Measurements from ENCODE around the gene TFAM.

Gene TFAM

DNA sequence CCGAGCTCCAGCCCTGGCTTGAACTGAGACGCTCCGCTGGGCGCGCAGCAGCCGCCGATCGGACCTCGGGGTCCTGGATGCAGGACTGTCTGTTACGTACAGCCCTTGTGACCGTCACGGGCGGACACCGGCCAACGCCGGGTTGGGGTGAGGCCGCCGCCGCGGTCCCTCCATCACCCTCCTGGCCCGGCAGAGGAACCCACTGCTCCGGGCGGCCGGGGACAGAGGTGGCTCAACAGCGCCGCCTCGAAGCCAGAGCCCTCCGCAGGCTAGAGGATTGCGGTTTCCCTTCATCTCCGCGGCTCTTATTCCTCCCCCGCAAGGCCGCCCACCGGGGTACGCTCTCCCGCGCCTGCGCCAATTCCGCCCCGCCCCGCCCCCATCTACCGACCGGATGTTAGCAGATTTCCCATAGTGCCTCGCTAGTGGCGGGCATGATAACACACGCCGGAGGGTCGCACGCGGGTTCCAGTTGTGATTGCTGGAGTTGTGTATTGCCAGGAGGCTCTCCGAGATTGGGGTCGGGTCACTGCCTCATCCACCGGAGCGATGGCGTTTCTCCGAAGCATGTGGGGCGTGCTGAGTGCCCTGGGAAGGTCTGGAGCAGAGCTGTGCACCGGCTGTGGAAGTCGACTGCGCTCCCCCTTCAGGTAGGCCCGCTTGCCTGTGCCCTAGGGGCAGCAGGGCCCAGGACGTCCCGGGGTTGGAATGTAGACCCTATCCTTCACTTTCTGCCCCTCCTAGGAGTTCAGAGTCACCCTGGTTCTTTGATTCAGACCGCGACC lies at the start of gene TFAM:
TFAM (plus strand) TSS at position 412 of the 785 bp plus-strand sequence; CDS start at position 550, 138 bp downstream.
- FAIRE-seq: peak; percentile 77
- DNase-seq (ENCODE audit: insufficient read length, low spot score): peak; percentile 84

DNA sequence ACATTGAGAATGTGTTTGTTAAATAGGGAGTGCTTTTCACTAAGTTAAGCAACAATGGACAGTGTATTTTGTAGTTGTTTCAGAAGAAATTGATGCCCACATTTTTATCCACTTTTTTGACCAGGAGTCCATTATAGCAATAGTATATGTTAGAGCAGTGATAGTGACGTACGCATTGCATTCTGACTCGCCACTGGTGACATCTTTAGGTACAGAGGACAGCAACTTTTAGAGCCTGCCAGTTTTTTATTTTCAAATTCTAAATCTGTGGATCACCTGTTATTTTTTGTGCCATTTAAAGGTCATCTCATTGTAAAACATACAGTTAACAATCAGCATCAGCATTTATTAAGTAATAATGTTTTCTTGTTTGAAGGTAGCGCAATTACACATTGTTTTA lies 49.0 kb upstream of the TFAM start:
- DNase-seq (ENCODE audit: insufficient read length, low spot score) (no peak), FAIRE-seq (no peak)

DNA sequence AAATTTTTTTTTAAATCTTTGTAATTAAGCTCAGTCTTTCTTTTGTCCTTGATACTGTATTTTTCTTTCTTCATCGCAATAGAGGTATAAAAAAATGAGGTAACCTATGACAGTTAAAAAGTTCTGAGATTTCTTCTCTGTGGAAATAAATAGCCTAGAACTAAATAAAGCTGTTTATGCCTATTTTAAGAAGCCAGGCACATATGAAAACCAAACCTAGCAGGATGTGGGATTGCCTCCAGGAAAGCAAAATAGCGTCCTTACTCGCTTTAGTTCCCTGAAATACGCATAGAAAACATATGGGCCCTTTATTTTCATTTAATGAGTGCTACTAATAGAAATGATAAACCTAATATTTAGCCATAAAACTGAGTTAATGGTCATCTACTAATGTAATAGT lies 43.8 kb upstream of the TFAM start:
- DNase-seq (ENCODE audit: insufficient read length, low spot score): no peak
- FAIRE-seq: no peak

DNA sequence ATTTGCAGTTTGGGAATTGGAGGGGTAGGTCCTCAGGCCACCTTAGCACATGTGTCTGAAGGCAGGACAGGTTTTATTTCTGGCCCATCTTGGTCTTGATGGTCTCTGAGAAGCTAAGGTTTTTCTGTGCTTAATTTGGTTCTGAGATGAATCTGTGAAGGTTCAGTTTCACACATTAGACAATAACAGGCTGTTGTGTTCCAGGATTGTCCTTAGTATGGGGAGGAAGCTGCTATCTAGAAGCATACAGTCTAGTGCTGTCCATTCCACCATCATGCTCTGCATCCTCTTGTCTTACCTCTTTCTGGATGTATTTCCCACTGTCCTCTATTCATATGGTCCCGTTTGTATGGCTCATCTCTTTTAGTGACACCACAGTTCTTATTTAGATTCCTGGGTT lies 43.3 kb upstream of the TFAM start:
- FAIRE-seq: no peak
- DNase-seq (ENCODE audit: insufficient read length, low spot score): no peak

DNA sequence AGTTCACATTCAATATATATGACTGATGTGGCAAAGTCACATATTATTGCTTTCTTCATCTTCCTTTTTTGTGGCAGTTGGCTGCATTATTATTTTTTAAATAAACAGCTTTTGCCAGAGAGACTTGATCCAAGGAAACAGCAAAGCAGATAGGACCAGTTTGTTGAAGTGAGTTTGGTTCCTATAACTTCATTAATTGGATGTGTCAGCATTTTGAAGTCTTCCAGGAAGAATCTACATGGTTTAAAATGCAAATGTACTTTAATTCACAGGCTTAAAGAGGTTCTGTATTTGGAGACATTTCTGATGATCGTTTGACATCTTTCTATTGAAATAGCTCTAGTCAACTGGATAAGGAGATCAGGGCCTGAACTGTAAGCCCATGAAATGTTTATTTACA lies 37.2 kb upstream of the TFAM start:
- DNase-seq (ENCODE audit: insufficient read length, low spot score): no peak
- FAIRE-seq: no peak

DNA sequence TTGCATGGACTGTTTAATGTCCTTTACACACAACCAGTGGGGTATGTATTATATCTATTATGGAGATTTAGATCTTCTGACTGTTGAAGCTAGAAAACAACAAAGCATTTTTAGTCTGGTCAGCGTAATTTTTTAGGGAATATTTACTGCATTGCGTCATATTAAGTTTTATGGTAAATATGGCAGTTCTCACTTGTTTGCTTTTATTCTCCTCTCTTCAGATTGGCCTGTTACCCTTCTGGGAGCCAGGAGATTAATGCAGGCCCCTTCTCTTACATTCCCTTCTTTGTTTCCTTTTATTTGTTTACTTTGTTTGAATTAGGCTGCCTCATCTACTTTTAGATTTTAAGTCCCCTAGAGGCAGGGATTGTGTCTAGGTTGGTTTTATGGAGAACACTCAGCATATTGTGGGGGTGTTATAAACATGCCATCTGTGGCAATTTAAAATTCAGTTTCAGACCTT lies 36.6 kb upstream of the TFAM start:
- DNase-seq (ENCODE audit: insufficient read length, low spot score) (no peak), FAIRE-seq (no peak)

DNA sequence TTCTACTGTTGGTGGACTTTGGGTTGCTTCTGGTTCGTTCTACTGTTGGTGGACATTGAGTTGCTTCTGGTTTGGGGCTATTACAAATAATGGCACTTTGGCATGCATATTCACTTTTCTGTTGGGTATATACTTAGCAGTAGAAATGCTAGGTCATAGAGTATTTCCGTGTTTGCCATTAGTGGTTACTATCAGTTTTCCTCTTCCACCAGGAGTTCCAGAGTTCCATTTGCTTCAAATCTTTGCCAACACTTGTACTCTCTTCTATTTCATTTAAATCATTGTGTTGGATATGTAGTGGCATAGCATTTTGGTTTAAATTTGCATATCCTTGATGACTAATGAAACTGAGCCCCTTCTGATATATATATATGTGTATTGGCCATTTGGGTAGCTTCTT lies 35.2 kb upstream of the TFAM start:
- FAIRE-seq (no peak), DNase-seq (ENCODE audit: insufficient read length, low spot score) (no peak)

DNA sequence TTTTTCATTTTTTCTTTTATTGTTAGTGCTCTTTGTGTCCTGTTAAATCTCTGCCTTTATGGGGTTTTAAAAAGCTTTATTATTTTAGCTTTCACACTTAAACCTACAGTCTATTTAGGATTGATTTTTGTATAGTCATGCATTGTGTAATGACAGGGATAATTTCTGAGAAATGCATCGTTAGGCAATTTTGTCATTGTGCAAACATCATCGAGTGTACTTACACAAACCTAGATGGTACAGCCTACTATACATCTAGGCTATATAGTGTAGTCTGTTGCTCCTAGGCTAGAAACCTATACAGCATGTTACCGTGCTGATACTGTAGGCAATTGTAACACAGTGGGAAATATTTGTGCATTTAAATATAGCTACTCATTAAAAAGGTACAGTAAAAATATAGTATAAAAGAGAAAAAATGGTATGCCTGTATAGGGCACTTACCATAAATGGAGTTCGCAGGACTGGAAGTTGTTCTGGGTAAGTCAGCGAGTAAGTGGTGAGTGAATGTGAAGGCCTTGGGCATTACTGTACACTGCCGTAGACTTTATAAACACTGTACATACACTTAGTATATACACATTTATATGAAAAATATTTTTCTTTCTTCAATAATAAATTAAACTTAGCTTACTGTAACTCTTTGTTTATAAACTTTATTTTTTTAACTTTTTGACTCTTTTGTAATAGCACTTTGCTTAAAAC lies 34.4 kb upstream of the TFAM start:
- no peak for FAIRE-seq
- no peak for DNase-seq (ENCODE audit: insufficient read length, low spot score)

DNA sequence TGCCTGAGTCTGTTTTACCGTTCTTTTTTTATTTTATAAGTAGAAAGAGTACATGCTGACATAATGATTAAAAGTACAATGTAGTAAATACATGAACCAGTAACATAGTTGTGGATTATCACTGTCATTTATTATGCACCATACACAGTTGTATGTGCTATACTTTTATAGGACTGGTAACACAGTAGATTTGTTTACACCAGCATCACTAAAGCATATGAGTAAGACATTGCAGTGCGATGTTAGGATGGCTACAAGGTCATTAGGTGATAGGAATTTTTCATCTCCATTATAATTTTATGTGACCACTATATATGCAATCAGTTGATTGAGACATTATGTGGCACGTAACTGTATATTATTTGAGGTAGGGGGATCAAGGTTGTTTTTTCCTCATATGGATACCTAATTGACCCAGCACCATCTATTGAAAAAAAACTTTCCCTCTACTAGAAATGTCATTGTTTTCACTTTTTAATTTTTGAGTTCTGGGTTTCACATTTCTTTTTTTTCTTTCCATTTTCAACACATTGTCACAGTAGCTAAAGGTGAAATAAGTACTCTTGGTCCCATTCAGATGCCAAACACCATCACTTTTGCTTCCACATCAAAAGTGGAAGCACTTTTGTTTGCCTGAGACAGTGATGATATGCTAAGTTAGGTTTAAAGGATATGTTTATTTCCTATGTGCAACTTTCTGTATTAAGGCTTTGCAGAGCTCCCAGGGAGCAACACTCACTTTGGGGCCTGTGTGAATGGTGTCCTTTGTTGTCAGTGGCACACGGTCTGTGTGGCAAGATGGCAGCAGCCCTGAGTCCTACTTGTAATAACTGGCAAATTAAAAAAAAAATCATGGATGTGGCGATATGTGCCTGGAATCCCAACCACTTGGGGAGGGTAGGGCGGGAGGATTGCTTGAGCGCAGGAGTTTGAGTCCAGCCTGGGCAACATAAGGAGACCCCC lies 33.3 kb upstream of the TFAM start:
- FAIRE-seq (no peak), DNase-seq (ENCODE audit: insufficient read length, low spot score) (no peak)

DNA sequence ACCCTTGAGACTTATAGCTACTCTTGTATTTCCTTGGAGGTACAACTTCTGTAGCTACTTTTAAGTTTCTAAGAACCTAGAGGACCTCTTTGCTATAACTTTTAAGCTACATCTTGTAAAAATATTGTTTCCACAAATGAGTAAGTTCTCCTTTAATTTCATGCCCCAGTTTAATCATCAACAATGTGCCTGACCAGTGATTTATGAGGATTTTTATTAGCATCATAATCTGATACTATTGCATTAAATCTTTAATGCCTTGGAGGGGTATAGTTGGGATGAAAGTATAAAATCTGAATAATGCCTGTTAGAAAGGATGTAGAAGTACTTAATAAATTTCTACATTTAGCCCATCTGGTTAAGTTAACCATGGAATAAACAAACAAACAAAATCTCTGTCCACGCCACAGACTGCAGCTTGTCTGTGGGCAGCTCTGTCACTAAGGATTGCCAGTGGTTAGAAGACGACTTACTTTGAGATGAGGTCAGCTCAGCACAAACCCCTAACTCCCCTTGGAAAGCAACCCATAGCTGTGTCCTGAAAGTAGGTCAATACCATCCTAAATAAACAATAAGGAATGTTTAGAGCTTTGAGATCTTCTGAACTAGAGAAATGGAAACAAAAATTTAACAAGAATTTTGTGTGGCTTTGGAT lies 32.1 kb upstream of the TFAM start:
- DNase-seq (ENCODE audit: insufficient read length, low spot score): no peak

DNA sequence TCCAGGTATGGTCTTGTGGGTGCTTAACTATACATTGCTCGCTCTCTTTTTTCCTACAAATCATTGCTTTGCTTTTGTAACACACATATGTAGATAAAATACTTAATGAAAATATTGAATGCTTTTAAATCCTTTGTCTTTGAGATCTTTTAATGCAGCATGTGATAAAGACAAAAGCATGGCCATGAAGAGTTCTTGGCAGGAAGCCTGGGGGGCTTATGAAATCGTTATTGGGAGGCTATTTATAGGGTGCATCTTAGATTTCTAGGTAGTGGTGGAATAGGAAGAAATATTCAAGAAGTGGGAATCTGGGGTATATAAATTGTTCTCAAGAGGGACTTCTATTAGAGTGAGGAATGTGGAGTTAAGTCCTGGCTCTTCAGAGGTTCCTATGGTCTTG lies 28.5 kb upstream of the TFAM start:
- DNase-seq (ENCODE audit: insufficient read length, low spot score) (no peak), FAIRE-seq (no peak)

More for the DNA sequence above, 32.1 kb upstream of the TFAM start:
- FAIRE-seq: no peak

DNA sequence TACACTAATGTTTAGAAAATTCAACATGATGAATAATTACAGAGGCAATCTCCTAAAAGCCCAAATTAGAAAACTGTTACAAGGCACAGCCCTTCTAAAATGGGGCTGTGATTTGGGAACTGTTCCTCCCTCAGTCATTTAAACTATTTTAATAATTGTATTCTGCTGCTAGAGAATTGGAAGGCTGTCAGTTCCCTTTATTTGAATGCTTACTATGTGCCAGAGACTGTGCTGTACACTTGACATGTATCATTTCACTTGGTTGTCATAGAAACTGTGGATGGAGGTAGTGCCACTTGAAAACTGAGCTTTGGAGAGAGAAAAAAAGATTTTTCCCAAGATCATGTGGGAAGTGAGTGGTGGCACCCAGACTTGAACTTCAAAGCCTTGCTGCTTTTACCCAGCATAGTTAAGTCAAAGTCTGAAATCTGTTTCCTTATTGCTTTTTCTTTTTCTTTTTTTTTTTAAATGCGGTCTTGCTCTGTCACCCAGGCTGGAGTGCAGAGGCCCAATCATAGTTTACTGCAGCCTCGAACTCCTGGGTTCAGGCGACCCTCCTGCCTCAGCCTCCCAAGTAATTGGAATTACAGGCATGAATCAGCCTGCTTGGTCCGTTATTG lies 26.8 kb upstream of the TFAM start:
- FAIRE-seq: no peak
- no peak for DNase-seq (ENCODE audit: insufficient read length, low spot score)

DNA sequence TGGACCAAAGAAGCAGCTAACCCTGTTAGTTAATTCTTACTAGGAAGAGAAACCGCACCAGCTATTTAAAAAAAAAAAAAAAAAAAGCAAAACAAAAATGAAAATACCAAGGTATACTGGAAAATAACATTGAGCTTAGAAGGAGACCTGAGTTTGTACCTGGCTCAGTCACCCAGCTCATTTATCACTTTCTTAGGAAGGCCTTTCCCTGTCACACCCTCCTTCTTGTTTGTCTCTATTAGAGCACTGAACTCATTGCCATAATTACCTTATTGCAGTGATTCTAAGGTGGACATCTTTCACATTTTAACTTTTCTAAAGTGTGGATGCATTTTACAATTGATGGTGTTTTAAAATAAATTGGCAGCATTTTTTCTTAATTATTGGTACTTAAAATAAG lies 26.3 kb upstream of the TFAM start:
- FAIRE-seq: no peak

DNA sequence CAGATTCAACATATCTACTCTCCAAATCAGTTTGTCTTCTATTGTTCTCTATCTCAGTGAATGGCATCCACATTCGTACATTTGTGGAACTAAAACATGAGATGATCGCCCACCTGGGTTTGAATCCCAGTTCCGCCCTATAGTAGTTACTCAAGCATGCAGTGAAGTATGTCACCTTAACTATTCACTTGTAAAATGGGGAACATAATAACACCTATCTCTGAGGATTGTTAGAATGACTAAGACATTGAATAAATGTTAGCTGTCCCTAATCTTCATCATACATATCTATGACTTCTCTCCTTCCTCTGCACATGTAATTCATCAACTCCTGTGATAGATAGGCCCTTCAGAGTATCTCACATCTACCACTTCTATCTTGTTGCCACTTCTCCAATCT lies 25.7 kb upstream of the TFAM start:
- no peak for DNase-seq (ENCODE audit: insufficient read length, low spot score)
- FAIRE-seq: no peak

More for the DNA sequence above, 26.3 kb upstream of the TFAM start:
- DNase-seq (ENCODE audit: insufficient read length, low spot score): no peak

DNA sequence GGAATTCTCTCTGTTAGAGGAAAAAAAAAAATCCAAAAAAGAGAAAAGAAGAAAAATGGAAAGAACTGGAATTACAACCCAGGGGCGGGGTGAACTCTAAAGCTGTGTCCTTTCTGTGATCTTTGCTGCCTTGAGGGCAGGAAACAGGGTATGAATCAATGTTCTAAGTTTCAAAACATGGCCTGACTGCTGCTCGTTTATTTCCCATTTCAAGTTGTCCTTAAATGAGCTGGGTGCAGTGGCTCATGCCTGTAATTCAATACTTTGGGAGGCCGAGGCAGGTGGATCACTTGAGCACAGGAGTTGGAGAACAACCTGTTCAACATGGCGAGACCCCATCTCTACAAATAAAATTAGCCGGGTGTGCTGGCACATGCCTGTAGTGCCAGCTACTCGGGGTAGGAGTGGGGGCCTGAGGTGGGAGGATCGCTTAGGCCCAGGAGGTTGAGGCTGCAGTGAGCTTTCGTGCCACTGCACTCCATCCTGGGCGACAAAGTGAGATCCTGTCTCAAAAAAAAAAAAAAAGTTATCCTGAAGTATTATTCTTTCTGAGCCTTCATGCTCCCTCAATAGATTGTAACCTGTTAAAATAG lies 24.7 kb upstream of the TFAM start:
- no peak for FAIRE-seq
- DNase-seq (ENCODE audit: insufficient read length, low spot score): no peak

DNA sequence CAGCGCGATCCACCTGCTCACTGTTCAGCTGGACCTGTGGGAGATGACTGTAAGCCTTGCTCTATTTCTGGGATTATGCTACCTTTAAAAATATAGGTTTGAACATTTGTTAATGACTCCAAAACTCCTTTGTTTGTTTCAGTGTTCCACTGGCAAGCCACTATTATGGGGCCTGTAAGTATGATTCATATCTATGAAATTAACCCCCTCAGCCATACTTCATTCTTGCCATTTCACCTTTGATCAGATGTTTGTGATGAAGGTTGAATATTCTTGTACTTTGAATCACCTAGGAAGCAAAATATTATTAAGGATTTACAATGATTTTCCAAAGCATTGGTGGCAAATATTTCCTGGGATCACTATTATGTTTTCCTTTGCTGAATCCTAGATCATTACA lies 23.9 kb upstream of the TFAM start:
- no peak for FAIRE-seq
- DNase-seq (ENCODE audit: insufficient read length, low spot score): no peak

DNA sequence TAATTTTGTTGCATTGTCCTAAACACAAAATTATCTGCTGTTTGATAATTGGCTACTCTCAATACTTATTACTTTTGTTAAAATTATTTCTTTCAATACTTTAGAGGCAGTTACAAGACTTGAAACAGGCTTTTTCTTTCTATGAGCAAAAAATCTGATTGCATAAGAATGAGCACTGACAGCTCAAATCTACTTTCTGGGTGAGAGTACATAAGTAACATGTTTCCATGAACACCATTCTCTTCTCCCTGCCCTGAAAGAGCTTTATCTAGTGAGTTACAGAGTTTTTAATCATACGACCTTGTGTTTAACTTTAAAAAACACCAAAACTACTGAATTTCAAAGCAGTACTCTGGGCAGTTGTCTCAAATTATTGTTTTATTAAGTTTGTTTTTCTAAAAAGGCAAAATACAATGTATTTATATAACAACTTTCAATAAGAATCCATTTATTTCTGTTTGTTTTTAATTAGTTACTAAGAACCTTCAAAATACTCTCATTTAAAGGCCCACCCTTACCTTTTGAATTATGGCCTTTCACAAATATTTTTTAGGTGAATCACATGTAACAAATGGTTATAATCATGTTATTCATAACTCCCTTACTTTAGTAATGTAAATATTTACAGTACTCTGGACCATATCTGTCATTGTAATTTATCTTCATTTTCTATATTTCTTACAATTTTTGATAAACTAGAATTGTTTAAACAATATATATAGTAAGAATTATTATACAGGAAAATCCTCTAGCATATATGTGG lies 23.0 kb upstream of the TFAM start:
- no peak for DNase-seq (ENCODE audit: insufficient read length, low spot score)
- no peak for FAIRE-seq

DNA sequence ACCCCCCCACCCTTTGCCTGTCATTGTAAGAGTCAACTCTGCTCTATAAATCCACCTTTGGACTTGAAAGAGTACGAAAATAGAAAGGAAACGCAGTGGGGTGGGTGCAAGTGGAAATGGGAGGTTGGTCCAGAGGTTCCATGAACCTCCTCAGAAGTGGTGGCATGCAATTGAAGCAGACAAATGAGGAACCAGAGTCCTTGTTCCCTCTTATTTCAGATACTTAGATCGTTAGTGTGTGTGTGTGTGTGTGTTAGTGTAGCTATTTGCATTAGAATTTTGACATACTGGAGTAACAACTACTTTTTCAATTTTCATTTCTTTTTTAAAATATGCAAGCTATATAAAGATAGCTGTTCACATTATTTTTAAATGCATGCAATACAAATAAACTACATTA lies 18.1 kb upstream of the TFAM start:
- FAIRE-seq (no peak), DNase-seq (ENCODE audit: insufficient read length, low spot score) (no peak)

DNA sequence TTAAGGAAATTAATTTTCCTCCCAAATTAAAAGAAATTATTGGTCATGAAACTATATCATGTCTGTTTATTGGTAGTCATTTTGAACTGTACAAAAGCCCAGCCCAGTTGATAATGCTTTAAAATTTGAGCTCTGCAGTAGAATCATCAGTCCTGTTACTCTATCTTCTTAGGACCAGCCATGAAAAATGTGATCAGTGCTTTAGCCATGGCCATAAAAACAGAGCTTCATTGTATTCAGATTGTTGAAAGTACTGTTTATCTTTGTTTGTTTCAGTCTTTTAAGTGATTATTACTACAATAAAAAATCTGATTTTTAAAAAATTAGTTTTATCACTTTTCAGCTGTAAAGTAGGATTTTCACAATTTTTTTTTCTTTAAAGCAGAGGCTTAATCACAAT lies 13.7 kb upstream of the TFAM start:
- DNase-seq (ENCODE audit: insufficient read length, low spot score) (no peak), FAIRE-seq (no peak)
